ENCODE data around the gene NPY1R. TPM values are rescaled to one million over a fixed set of nuclear protein-coding genes. Genes with fewer than 3 reads are reported as not detected.

Gene NPY1R
- total RNA-seq, 1 donor from 2014 or later: 0.56 TPM

DNA sequence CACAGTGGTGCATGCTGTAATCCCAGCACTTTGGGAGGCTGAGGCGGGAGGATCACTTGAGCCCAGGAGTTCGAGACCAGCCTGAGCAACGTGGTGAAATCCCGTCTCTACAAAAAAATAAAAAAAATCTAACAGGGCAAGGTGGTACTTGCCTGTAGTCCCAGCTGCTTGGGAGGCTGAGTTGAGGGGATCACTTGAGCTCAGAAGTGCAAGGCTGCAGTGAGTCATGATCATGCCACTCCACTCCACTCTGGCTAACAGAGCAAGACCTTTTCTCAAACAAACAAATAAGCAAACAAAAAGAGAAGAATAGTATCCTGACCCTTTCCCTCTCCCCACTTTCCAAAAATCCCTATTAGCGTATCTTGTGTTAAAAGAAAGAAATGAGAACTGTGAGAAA is 52.7 kb downstream of the NPY1R start:
- peaks cover 5% of the 10 kb centered on the region for H3K27me3 Mint-ChIP-seq (ENCODE audit: low read depth)
- H3K27ac Mint-ChIP-seq: no peak overlapping the region
- no peak overlapping the region for H3K4me3 Mint-ChIP-seq
- TF ChIP-seq, protein P1, sequence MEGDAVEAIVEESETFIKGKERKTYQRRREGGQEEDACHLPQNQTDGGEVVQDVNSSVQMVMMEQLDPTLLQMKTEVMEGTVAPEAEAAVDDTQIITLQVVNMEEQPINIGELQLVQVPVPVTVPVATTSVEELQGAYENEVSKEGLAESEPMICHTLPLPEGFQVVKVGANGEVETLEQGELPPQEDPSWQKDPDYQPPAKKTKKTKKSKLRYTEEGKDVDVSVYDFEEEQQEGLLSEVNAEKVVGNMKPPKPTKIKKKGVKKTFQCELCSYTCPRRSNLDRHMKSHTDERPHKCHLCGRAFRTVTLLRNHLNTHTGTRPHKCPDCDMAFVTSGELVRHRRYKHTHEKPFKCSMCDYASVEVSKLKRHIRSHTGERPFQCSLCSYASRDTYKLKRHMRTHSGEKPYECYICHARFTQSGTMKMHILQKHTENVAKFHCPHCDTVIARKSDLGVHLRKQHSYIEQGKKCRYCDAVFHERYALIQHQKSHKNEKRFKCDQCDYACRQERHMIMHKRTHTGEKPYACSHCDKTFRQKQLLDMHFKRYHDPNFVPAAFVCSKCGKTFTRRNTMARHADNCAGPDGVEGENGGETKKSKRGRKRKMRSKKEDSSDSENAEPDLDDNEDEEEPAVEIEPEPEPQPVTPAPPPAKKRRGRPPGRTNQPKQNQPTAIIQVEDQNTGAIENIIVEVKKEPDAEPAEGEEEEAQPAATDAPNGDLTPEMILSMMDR (IDR thresholded peaks at IDR 0.05; ENCODE audit: unreplicated experiment): no peak
- H3K9me3 Mint-ChIP-seq: peaks cover 12% of the 10 kb centered on the region
- H3K4me1 Mint-ChIP-seq: no peaks in the 10 kb centered on the region
- DNase-seq (ENCODE audit: low spot score in 2 of 2, unreplicated experiment in 2 of 2): no peak
- H3K36me3 Mint-ChIP-seq: no peaks in the 10 kb centered on the region

DNA sequence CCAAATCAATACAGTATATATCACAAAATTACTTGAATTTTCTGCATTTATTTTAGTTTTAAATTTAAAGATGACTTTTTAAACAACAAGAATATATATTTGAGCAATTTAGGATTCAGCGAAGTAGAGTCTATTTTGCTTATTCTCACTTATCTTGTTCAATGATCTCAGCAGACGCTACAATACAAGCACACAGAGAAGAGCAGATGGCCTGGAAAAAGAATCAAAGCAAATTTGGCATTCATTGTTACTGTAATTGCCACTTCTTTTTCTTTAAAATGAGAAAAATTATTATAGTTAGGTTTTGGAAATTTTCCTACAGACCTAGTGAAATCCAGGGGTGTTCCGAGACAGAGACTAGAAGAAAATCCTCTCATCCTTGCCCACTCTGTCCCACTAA is 57.5 kb downstream of the NPY1R start:
- peaks cover 5% of the 10 kb centered on the region for H3K27me3 Mint-ChIP-seq (ENCODE audit: low read depth)
- no peaks in the 10 kb centered on the region for H3K4me1 Mint-ChIP-seq
- no peaks in the 10 kb centered on the region for H3K9me3 Mint-ChIP-seq
- no peak overlapping the region for H3K4me3 Mint-ChIP-seq
- TF ChIP-seq, protein P1 (IDR thresholded peaks at IDR 0.05; ENCODE audit: unreplicated experiment): no peak
- H3K27ac Mint-ChIP-seq: no peak overlapping the region
- no peaks in the 10 kb centered on the region for H3K36me3 Mint-ChIP-seq
- no peak for DNase-seq (ENCODE audit: low spot score in 2 of 2, unreplicated experiment in 2 of 2)

Other genes with a start within 250 kb of the NPY1R start
- gene NAF1, start 165.7 kb downstream of the NPY1R start, total RNA-seq: 27.2 to 28.1 TPM (median 28.1 TPM) in 3 replicates
- not detected in 3 replicates for gene NPY5R, start 11.3 kb upstream of the NPY1R start, total RNA-seq
- not detected in 3 replicates for gene TKTL2, start 141.2 kb upstream of the NPY1R start, total RNA-seq
- gene TMA16, start 162.1 kb upstream of the NPY1R start, total RNA-seq: 37.0 to 38.5 TPM (median 37.4 TPM) in 3 replicates